ENCODE results near the gene SIAH3.

- TF ChIP-seq CTCF (conservative IDR thresholded peaks at IDR 0.05; ENCODE audit: low read depth in 2 of 2) (no peak), JUNB (IDR thresholded peaks at IDR 0.05; ENCODE audit: unreplicated experiment) (no peak), EZH2 (IDR thresholded peaks at IDR 0.05; ENCODE audit: low read depth, unreplicated experiment) (no peak), REST (IDR thresholded peaks at IDR 0.05; ENCODE audit: unreplicated experiment) (no peak), ETS1 (IDR thresholded peaks at IDR 0.05) (no peak), CREB1 (CRISPR knock-in tag; IDR thresholded peaks at IDR 0.05; ENCODE audit: low read depth) (no peak)
Observed at GRCh38 chr13:45833663-45834375, 17.7 kb downstream of the SIAH3 start.

Measured in GM23338 (cell line).